B cell (primary cell): ENCODE results near the gene GRIK2. TPM values are rescaled to one million over a fixed set of nuclear protein-coding genes. Genes with fewer than 3 reads are reported as not detected.

Experiments used
- ATAC-seq: fragments of 200-7000 bp; cut with Tn5 transposase; one replicate; pipeline ENCODE4 v1.10.0; 2021; ENCODE audit warnings: low read depth, mild to moderate bottlenecking, moderate number of reproducible peaks, moderate library complexity
- CTCF ChIA-PET: fragments of 350-600 bp; sonication (Branson Sonifier 250); formaldehyde crosslinking; loops from one replicate; lab custom pipeline; 2021; ENCODE audit warnings: antibody characterized with exemption, inconsistent platforms; lab: Charles Lee
- POLR2A ChIA-PET: fragments of 350-600 bp; sonication (Branson Sonifier 250); formaldehyde crosslinking; loops from one replicate; lab custom pipeline; 2021; ENCODE audit warnings: antibody characterized with exemption; lab: Charles Lee
- DNase-seq: peaks from one replicate; pipeline ENCODE4 v3.0.0; 2013
- H2AFZ ChIP-seq: 2 replicates; pipeline ENCODE4 v1.6.1; 2012; ENCODE audit warnings: mild to moderate bottlenecking, low read depth, low read length; ENCODE audit not compliant: insufficient read depth, poor library complexity, severe bottlenecking
- H3K27ac ChIP-seq, 2 donors: 1 replicate in 1 of 2; 2 replicates in 1 of 2; pipeline ENCODE4 v1.5.1; 2012 to 2013; ENCODE audit warnings: low read length in 2 of 2, mild to moderate bottlenecking in 2 of 2, moderate library complexity in 1 of 2
- H3K27me3 ChIP-seq, 4 experiments: fragments of 200-600 bp in 1 of 4; sonication (generic) in 1 of 4; replicated peaks in 1 of 4; 1 replicate in 2 of 4; 2 replicates in 2 of 4; pipeline versions ENCODE4 v1.6.1 to v1.7.0; 2013 to 2016; ENCODE audit warnings: low read length in 3 of 4, mild to moderate bottlenecking in 2 of 4, mixed read lengths in 1 of 4, moderate library complexity in 1 of 4; ENCODE audit not compliant: insufficient read depth in 4 of 4, control insufficient read depth in 3 of 4; ENCODE audit errors: control extremely low read depth in 1 of 4
- H3K36me3 ChIP-seq, 2 experiments: replicated peaks in 1 of 2; 1 replicate in 1 of 2; 2 replicates in 1 of 2; pipeline versions ENCODE4 v1.6.1 to v1.7.1; 2013; ENCODE audit warnings: low read length in 1 of 2; ENCODE audit not compliant: insufficient read depth in 2 of 2, control insufficient read depth in 1 of 2; ENCODE audit errors: control extremely low read depth in 1 of 2, extremely low read depth in 1 of 2
- H3K4me1 ChIP-seq, 2 donors: fragments of 200-600 bp in 1 of 2; sonication (generic) in 1 of 2; 1 replicate in 1 of 2; 2 replicates in 1 of 2; pipeline versions ENCODE4 v1.5.1 to v1.6.1; 2013 to 2017; ENCODE audit warnings: low read length in 2 of 2; ENCODE audit not compliant: control insufficient read depth in 2 of 2, insufficient read depth in 2 of 2
- H3K4me2 ChIP-seq: replicated peaks from 2 replicates; pipeline ENCODE3; 2012; ENCODE audit warnings: mild to moderate bottlenecking, low read depth, low read length; ENCODE audit not compliant: poor library complexity, severe bottlenecking
- H3K4me3 ChIP-seq, 5 experiments: fragments of 200-600 bp in 1 of 5; sonication (generic) in 1 of 5; 1 replicate in 3 of 5; 2 replicates in 2 of 5; pipeline versions ENCODE4 v1.5.1 to v1.7.0; 2011 to 2016; ENCODE audit warnings: low read length in 4 of 5, mild to moderate bottlenecking in 4 of 5, low read depth in 2 of 5, control low read depth in 1 of 5, moderate library complexity in 1 of 5; ENCODE audit not compliant: insufficient read depth in 1 of 5; ENCODE audit errors: control extremely low read depth in 1 of 5, extremely low read depth in 1 of 5
- H3K79me2 ChIP-seq: fragments of 200-600 bp; sonication (generic); one replicate; pipeline ENCODE4 v1.6.0; 2016; ENCODE audit warnings: low read length; ENCODE audit not compliant: control insufficient read depth, insufficient read depth
- H3K9ac ChIP-seq: fragments of 200-600 bp; sonication (generic); 2 replicates; pipeline ENCODE4 v1.6.1; 2017; ENCODE audit warnings: mild to moderate bottlenecking, low read length, moderate library complexity
- H3K9me3 ChIP-seq, 3 donors: one replicate each; pipeline versions ENCODE4 v1.6.1 to v1.7.1; 2013; ENCODE audit warnings: low read length in 2 of 3; ENCODE audit not compliant: control insufficient read depth in 2 of 3, insufficient read depth in 1 of 3; ENCODE audit errors: control extremely low read depth in 1 of 3
- H4K20me1 ChIP-seq: 2 replicates; pipeline ENCODE4 v1.6.0; 2012; ENCODE audit warnings: mild to moderate bottlenecking, low read length; ENCODE audit not compliant: insufficient read depth, control insufficient read depth, poor library complexity, severe bottlenecking
- H3K27ac Mint-ChIP-seq: one replicate; pipeline ENCODE4 v1.8.0; 2021; ENCODE audit warnings: mixed read lengths
- H3K27me3 Mint-ChIP-seq: one replicate; pipeline ENCODE4 v1.8.0; 2021; ENCODE audit warnings: mixed read lengths
- H3K4me1 Mint-ChIP-seq: one replicate; pipeline ENCODE4 v1.8.0; 2021; ENCODE audit warnings: mixed read lengths
- H3K4me3 Mint-ChIP-seq: one replicate; pipeline ENCODE4 v1.8.0; 2021; ENCODE audit warnings: mixed read lengths
- H3K9me3 Mint-ChIP-seq: one replicate; pipeline ENCODE4 v1.8.0; 2022; ENCODE audit warnings: mixed read lengths; ENCODE audit not compliant: insufficient read depth
- EZH2 ChIP-seq: IDR thresholded peaks from 2 replicates; pipeline ENCODE4 v1.6.1; 2012; ENCODE audit warnings: borderline replicate concordance, low read depth, mild to moderate bottlenecking, moderate library complexity, low read length; ENCODE audit not compliant: insufficient read depth, poor library complexity, severe bottlenecking
- WGBS: methylation state at CpG from one replicate; pipeline ENCODE4 v1.1.5; 2013; ENCODE audit warnings: missing lambda C conversion rate; ENCODE audit not compliant: insufficient coverage; 5-methylcytosine and 5-hydroxymethylcytosine counted together
- intact Hi-C: fragments of 100-400 bp; cut with micrococcal nuclease; formaldehyde crosslinking; loops from one replicate; pipeline ENCODE4 v1.10.0; 2022
- polyA plus RNA-seq: library from polyadenylated mRNA; depleted of rRNA; stranded (reverse); fragments of >200 nt; gene quantifications from 2 replicates; pipeline ENCODE4 v1.2.3, GENCODE V29; 2012
- total RNA-seq, 2 donors: library from RNA; stranded (reverse); fragments of 120-200 nt in 1 of 2; gene quantifications; 1 replicate in 1 of 2; 2 replicates in 1 of 2; pipeline versions ENCODE4 v1.2.3 to v1.2.4, GENCODE V29; 2013 to 2022
- TF ChIP-seq, protein P1 (sequence below): fragments of 200-600 bp; IDR thresholded peaks from one replicate; pipeline ENCODE4 v1.8.0; 2022; ENCODE audit warnings: antibody characterized with exemption, mild to moderate bottlenecking

GRIK2 gene
- total and polyA plus RNA-seq, 2 donors (not counting 1 experiment from before 2014, with no cell fraction given), result not detected

DNA sequence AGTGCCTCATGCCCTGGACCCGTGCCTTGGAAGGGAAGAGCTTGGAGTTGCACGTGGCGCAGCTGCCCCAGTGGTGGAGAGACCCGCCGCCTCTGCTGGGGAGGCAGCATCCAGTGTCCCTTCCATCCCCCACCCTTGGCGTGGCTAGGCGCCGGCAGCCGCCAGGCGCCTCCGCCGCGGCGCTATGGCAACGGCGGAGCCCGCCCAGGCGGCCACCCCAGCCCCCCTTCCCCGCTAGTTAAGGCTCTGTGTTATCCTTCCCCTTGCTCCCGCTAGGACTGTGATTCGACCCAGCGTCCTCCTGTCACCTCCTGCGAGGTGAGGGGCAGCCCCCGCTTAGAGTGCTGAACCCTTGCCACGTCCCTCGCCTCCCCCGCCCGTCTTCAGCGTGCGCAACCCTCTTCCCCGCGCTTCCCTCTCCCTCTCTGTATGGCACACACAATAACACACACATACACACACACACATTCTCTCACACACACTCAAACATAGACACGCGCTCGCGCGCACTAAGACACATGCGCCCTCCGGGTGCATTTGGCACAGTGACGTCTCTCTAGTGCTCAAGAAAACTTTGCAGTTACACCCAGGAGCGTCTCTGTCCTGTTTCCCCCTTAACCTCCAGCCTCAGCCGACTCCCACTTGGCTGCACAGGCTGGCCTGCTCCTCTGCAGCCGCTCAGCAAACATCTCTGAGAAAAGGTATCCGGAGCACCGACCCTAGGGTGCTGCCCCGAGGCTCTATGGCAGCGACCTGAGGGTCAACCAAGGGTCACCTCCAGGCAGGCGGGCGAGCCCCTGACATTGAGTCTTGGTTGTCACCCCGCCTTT is 8.5 kb downstream of the GRIK2 start:
- CTCF ChIA-PET, result no interaction called here
- Mint-ChIP-seq H3K27me3 (peaks cover 53% of the 10 kb centered on the region), H3K27ac (no peak overlapping the region), H3K4me1 (no peaks in the 10 kb centered on the region), H3K4me3 (no peak overlapping the region), H3K9me3 (peaks cover 2% of the 10 kb centered on the region)
- no peak overlapping the region for H3K27ac ChIP-seq
- H2AFZ ChIP-seq, result no peak overlapping the region
- H3K9me3 ChIP-seq, result peaks cover 0 to 21% (median 0%) of the 10 kb centered on the region in 3 donors
- H3K79me2 ChIP-seq, result no peaks in the 10 kb centered on the region
- ATAC-seq (no peak), DNase-seq (no peak)
- H3K36me3 ChIP-seq, result no peaks in the 10 kb centered on the region
- no peaks in the 10 kb centered on the region for H3K4me1 ChIP-seq
- peaks cover 0 to 34% (median 28%) of the 10 kb centered on the region in 4 experiments for H3K27me3 ChIP-seq
- no peak overlapping the region for H3K4me3 ChIP-seq
- no peak overlapping the region for H3K9ac ChIP-seq
- 11% methylated on average over 50 of the region's 50 CpGs for WGBS
- POLR2A ChIA-PET, result no interaction called here
- TF ChIP-seq EZH2, result no peak
- TF ChIP-seq, protein P1, sequence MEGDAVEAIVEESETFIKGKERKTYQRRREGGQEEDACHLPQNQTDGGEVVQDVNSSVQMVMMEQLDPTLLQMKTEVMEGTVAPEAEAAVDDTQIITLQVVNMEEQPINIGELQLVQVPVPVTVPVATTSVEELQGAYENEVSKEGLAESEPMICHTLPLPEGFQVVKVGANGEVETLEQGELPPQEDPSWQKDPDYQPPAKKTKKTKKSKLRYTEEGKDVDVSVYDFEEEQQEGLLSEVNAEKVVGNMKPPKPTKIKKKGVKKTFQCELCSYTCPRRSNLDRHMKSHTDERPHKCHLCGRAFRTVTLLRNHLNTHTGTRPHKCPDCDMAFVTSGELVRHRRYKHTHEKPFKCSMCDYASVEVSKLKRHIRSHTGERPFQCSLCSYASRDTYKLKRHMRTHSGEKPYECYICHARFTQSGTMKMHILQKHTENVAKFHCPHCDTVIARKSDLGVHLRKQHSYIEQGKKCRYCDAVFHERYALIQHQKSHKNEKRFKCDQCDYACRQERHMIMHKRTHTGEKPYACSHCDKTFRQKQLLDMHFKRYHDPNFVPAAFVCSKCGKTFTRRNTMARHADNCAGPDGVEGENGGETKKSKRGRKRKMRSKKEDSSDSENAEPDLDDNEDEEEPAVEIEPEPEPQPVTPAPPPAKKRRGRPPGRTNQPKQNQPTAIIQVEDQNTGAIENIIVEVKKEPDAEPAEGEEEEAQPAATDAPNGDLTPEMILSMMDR, result no peak
- no peak overlapping the region for H3K4me2 ChIP-seq
- intact Hi-C loops, result no loop called here
- H4K20me1 ChIP-seq, result no peaks in the 10 kb centered on the region

DNA sequence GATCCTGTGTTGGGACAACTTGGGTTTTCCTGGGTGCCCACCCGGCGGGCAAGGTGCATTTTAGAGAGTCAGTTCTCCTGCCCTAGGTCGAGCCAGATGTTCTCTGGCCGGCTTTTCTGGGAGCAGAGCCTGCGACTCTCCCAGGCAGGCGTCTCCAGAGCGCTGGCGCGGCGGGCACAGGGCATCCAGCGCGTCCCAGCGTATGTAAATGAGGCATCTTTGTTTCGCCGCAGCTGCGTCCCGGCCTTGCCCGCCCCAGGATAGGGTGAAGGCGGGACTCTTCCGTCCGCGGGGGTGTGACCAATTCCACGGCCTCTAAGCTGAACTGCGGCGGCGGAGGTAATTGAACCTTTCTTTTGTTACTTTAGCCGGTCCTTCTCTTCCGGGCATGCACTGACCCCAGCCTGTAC is 9.1 kb downstream of the GRIK2 start:
- Histone ChIP-seq H3K27me3 (peaks cover 0 to 34% (median 28%) of the 10 kb centered on the region in 4 experiments), H3K9ac (no peak overlapping the region), H2AFZ (no peak overlapping the region), H3K4me3 (no peak overlapping the region), H3K79me2 (no peaks in the 10 kb centered on the region), H3K27ac (no peak overlapping the region), H3K9me3 (peaks cover 0 to 21% (median 0%) of the 10 kb centered on the region in 3 donors), H4K20me1 (no peaks in the 10 kb centered on the region), H3K36me3 (no peaks in the 10 kb centered on the region), H3K4me2 (no peak overlapping the region), H3K4me1 (no peaks in the 10 kb centered on the region)
- Mint-ChIP-seq H3K27me3 (peaks cover 53% of the 10 kb centered on the region), H3K4me1 (no peaks in the 10 kb centered on the region), H3K27ac (no peak overlapping the region), H3K9me3 (peaks cover 2% of the 10 kb centered on the region), H3K4me3 (no peak overlapping the region)
- WGBS, result 7% methylated on average over 28 of the region's 28 CpGs
- TF ChIP-seq, protein P1, result no peak
- TF ChIP-seq EZH2, result no peak
- ChIA-PET CTCF (no interaction called here), POLR2A (no interaction called here)
- ATAC-seq, result no peak
- intact Hi-C loops, result no loop called here
- DNase-seq, result no peak
